Left renal pelvis (tissue), 4 donors: ENCODE data around the gene HES4. TPM values are rescaled to one million over a fixed set of nuclear protein-coding genes. Genes with fewer than 3 reads are reported as not detected.

ENCODE experiments used
- DNase-seq, 4 donors: peaks; one replicate each; pipeline ENCODE4 v3.0.0-alpha.2; 2013; ENCODE audit warnings: low read depth in 4 of 4, low spot score in 3 of 4
- polyA plus RNA-seq, 4 donors: library from polyadenylated mRNA; unstranded; fragments of 120-200 nt; gene quantifications; one replicate each; pipeline ENCODE4 v1.2.1, GENCODE V29; 2013; ENCODE audit not compliant: insufficient read length in 4 of 4

HES4 gene
- 10 to 100 TPM in 3 of 4 donors, 1 to 10 TPM in 1; 5.5 to 38.1 (median 17.4) TPM for polyA plus RNA-seq

- DNase-seq, result peak in 2 of 4 donors; percentile 74 to 82
Measured at GRCh38 chr1:999725-1000356, at the start of gene HES4. HES4 (minus strand) TSS chr1:1000097; CDS start chr1:999973, 124 bp downstream.

- DNase-seq, result no peak
Measured at GRCh38 chr1:1048765-1049164, 48.9 kb upstream of the HES4 start.

- DNase-seq, result no peak
Measured at GRCh38 chr1:1047963-1048362, 48.1 kb upstream of the HES4 start.

GRCh38 chr1:1047407-1047806, 47.5 kb upstream of the HES4 start:
- no peak for DNase-seq

- no peak for DNase-seq
Measured at GRCh38 chr1:1046767-1047166, 46.9 kb upstream of the HES4 start.

- no peak for DNase-seq
Measured at GRCh38 chr1:1046243-1046642, 46.3 kb upstream of the HES4 start.

GRCh38 chr1:1045129-1045528, 45.2 kb upstream of the HES4 start:
- DNase-seq, result no peak

- DNase-seq, result no peak
Measured at GRCh38 chr1:1044455-1045078, 44.7 kb upstream of the HES4 start.

- DNase-seq, result no peak
Measured at GRCh38 chr1:1043921-1044320, 44.0 kb upstream of the HES4 start.

- no peak for DNase-seq
Measured at GRCh38 chr1:1043411-1043810, 43.5 kb upstream of the HES4 start.

- DNase-seq, result no peak
Measured at GRCh38 chr1:1042835-1043234, 42.9 kb upstream of the HES4 start.

GRCh38 chr1:1041873-1042272, 42.0 kb upstream of the HES4 start:
- no peak for DNase-seq

GRCh38 chr1:1041092-1041523, 41.2 kb upstream of the HES4 start:
- no peak for DNase-seq

GRCh38 chr1:1040004-1040991, 40.4 kb upstream of the HES4 start:
- no peak for DNase-seq

GRCh38 chr1:1039145-1039910, 39.4 kb upstream of the HES4 start:
- DNase-seq, result no peak

GRCh38 chr1:1038694-1039093, 38.8 kb upstream of the HES4 start:
- no peak for DNase-seq

- DNase-seq, result no peak
Measured at GRCh38 chr1:1037366-1038327, 37.8 kb upstream of the HES4 start.

- DNase-seq, result no peak
Measured at GRCh38 chr1:1035291-1035943, 35.5 kb upstream of the HES4 start.

GRCh38 chr1:1034439-1034781, 34.5 kb upstream of the HES4 start:
- no peak for DNase-seq
